Measurements from ENCODE around the gene LIN28B.

LIN28B gene

GRCh38 chr6:104956731-104957294 is at the start of gene LIN28B:
TSS of gene LIN28B (plus strand) at chr6:104957107. CDS start at chr6:104957251, 144 bp downstream.
- Histone ChIP-seq H3K9me3 (ENCODE audit: control insufficient read depth, low read length) (no peaks in the 10 kb centered on the region), H2AFZ (no peak within 1 kb of the TSS), H3K4me2 (ENCODE audit: low read length) (no peak within 1 kb of the TSS), H3K27me3 (ENCODE audit: control insufficient read depth, insufficient read depth, low read length) (peaks cover 6% of the 10 kb centered on the region), H3K4me1 (no peaks in the 10 kb centered on the region), H3K27ac (no peak within 1 kb of the TSS), H3K36me3 (ENCODE audit: control insufficient read depth, insufficient read depth, low read length) (no peaks in the 10 kb centered on the region), H3K4me3 (ENCODE audit: low read depth, low read length) (no peak within 1 kb of the TSS), H3K9ac (no peak within 1 kb of the TSS), H3K79me2 (no peaks in the 10 kb centered on the region)
- TF ChIP-seq CTCF (IDR thresholded peaks at IDR 0.05) = no peak

GRCh38 chr6:104908031-104908887 is 48.6 kb upstream of the LIN28B start:
- no peaks in the 10 kb centered on the region for H3K27me3 ChIP-seq (ENCODE audit: control insufficient read depth, insufficient read depth, low read length)
- no peak overlapping the region for H3K27ac ChIP-seq
- no peak overlapping the region for H3K4me2 ChIP-seq (ENCODE audit: low read length)
- H3K9ac ChIP-seq = no peak overlapping the region
- TF ChIP-seq CTCF (IDR thresholded peaks at IDR 0.05) = no peak
- no peak overlapping the region for H3K4me3 ChIP-seq (ENCODE audit: low read depth, low read length)
- H2AFZ ChIP-seq = no peak overlapping the region
- no peaks in the 10 kb centered on the region for H3K79me2 ChIP-seq
- no peaks in the 10 kb centered on the region for H3K9me3 ChIP-seq (ENCODE audit: control insufficient read depth, low read length)
- H3K36me3 ChIP-seq (ENCODE audit: control insufficient read depth, insufficient read depth, low read length) = no peaks in the 10 kb centered on the region
- H3K4me1 ChIP-seq = no peaks in the 10 kb centered on the region

- no peak for TF ChIP-seq CTCF (IDR thresholded peaks at IDR 0.05)
- Histone ChIP-seq H3K36me3 (ENCODE audit: control insufficient read depth, insufficient read depth, low read length) (no peaks in the 10 kb centered on the region), H3K27ac (no peak overlapping the region)
These were observed 47.9 kb upstream of the LIN28B start for GRCh38 chr6:104908888-104909525.

GRCh38 chr6:104921896-104922295 is 35.0 kb upstream of the LIN28B start:
- Histone ChIP-seq H3K4me1 (no peaks in the 10 kb centered on the region), H3K4me2 (ENCODE audit: low read length) (no peak overlapping the region), H3K36me3 (ENCODE audit: control insufficient read depth, insufficient read depth, low read length) (no peaks in the 10 kb centered on the region), H3K27me3 (ENCODE audit: control insufficient read depth, insufficient read depth, low read length) (no peaks in the 10 kb centered on the region), H3K9me3 (ENCODE audit: control insufficient read depth, low read length) (no peaks in the 10 kb centered on the region), H3K9ac (no peak overlapping the region), H2AFZ (no peak overlapping the region), H3K27ac (no peak overlapping the region), H3K4me3 (ENCODE audit: low read depth, low read length) (no peak overlapping the region), H3K79me2 (no peaks in the 10 kb centered on the region)
- no peak for TF ChIP-seq CTCF (IDR thresholded peaks at IDR 0.05)

More at GRCh38 chr6:104908888-104909525, 47.9 kb upstream of the LIN28B start:
- H3K79me2 ChIP-seq = no peaks in the 10 kb centered on the region
- no peak overlapping the region for H3K4me2 ChIP-seq (ENCODE audit: low read length)
- no peak overlapping the region for H3K4me3 ChIP-seq (ENCODE audit: low read depth, low read length)
- no peak overlapping the region for H2AFZ ChIP-seq
- no peak overlapping the region for H3K9ac ChIP-seq
- H3K9me3 ChIP-seq (ENCODE audit: control insufficient read depth, low read length) = no peaks in the 10 kb centered on the region
- no peaks in the 10 kb centered on the region for H3K4me1 ChIP-seq
- no peaks in the 10 kb centered on the region for H3K27me3 ChIP-seq (ENCODE audit: control insufficient read depth, insufficient read depth, low read length)

All from parathyroid adenoma (tissue), 2 donors.